GM18498 (cell line): ENCODE measurements around the gene LCK.

Experiments used
- ATAC-seq: cut with Tn5 transposase; IDR thresholded peaks from one replicate; pipeline ENCODE4 v1.9.1; 2021; ENCODE audit warnings: mild to moderate bottlenecking, moderate library complexity; ENCODE audit not compliant: unreplicated experiment

Gene LCK

GRCh38 chr1:32250893-32251716, at the start of gene LCK:
Gene LCK (plus strand): TSS chr1:32251265. CDS start chr1:32274330, 23,065 bp downstream.
- ATAC-seq = no peak

- no peak for ATAC-seq
Measured at GRCh38 chr1:32204943-32205361, 46.1 kb upstream of the LCK start.

GRCh38 chr1:32205401-32206370, 45.4 kb upstream of the LCK start, which contains the start of gene IQCC:
Gene IQCC (plus strand): TSS chr1:32205671. CDS start chr1:32205682, 11 bp downstream.
- ATAC-seq = peak; percentile 61

GRCh38 chr1:32208469-32208868, 42.6 kb upstream of the LCK start:
- ATAC-seq = no peak

GRCh38 chr1:32208891-32209328, 42.2 kb upstream of the LCK start, which contains the start of gene DCDC2B:
Gene DCDC2B (plus strand): TSS chr1:32209089. CDS start chr1:32209094, 5 bp downstream.
- no peak for ATAC-seq

- ATAC-seq = peak; percentile 43
Measured at GRCh38 chr1:32215629-32216480, 35.2 kb upstream of the LCK start.

GRCh38 chr1:32216566-32216965, 34.5 kb upstream of the LCK start:
- ATAC-seq = no peak

GRCh38 chr1:32219022-32219421, 32.0 kb upstream of the LCK start:
- ATAC-seq = no peak

- no peak for ATAC-seq
Measured at GRCh38 chr1:32220746-32221580, 30.1 kb upstream of the LCK start.

- ATAC-seq = no peak
Measured at GRCh38 chr1:32221581-32221979, 29.5 kb upstream of the LCK start.

- peak; percentile 93 for ATAC-seq
Measured at GRCh38 chr1:32221980-32222755, 28.9 kb upstream of the LCK start, which contains the start of the genes EIF3I and TMEM234. Gene EIF3I (plus strand): TSS chr1:32222407. CDS start chr1:32222442, 35 bp downstream. Gene TMEM234 (minus strand): TSS chr1:32222353. CDS start chr1:32222322, 31 bp downstream.

- ATAC-seq = no peak
Measured at GRCh38 chr1:32223683-32224082, 27.4 kb upstream of the LCK start.

- no peak for ATAC-seq
Measured at GRCh38 chr1:32224285-32224684, 26.8 kb upstream of the LCK start.

- ATAC-seq = no peak
Measured at GRCh38 chr1:32228771-32229170, 22.3 kb upstream of the LCK start.

- no peak for ATAC-seq
Measured at GRCh38 chr1:32231843-32232432, 19.1 kb upstream of the LCK start.

- ATAC-seq = no peak
Measured at GRCh38 chr1:32232558-32233304, 18.3 kb upstream of the LCK start.

- no peak for ATAC-seq
Measured at GRCh38 chr1:32234792-32235191, 16.3 kb upstream of the LCK start.
